IPS-NIHi7 (cell line): Measurements from ENCODE around the gene CD44.

Experiments
- DNase-seq: peaks from one replicate; pipeline ENCODE4 v3.0.0; 2012; ENCODE audit warnings: mixed read lengths; ENCODE audit errors: extremely low spot score

CD44 gene

GRCh38 chr11:35262056-35262455, 123.1 kb downstream of the CD44 start:
- DNase-seq = no peak

DNA sequence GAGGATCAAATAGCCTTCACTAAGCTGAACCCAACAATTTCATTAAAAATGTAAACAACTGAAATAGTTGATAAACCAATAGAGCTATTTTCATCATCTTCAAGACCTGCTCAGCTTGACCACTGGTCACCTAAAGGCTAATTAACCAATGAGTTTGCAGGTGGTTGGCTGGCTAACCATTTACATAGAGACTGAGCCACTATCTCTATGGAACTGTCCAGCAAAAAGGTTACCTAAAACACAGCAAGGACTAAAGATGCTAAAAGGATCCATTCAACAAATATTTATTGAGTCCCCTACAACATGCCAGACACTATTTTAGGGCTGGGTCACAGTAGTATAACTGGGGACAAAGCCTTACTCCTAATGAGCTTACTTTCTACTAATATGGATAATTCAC, 123.8 kb downstream of the CD44 start:
- DNase-seq = no peak

DNA sequence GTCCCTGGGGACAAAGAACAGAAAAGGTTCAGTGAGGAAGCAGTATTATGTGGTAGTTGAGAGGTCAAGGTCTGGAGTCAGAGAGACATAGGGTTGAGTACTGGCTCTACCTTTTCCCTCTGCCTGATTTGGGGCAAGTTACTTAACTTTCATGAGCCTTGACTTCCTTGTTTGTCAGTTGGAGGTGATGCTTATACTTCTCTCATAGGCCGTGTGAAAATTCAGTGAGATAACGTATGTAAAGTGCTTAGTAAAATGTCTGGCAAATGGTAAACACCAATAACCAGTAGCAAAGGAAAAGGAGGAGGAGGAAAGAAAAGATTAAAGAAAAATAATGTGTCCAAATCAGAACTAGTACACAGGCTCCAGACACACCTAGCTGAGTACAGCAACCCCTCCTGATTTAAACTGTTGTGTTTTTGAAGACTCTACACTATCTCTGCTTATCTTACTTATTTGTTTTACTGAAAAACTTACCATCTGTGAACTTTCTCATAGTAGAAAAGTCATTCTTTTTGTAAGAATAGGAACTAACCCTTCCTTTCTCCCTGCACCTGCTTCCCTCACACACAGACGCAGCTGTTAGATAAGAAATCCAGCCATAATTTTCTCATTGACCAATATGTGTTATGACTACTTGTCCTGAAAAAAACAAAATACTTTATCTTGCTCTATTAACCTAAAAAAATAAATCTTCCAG, 126.9 kb downstream of the CD44 start:
- no peak for DNase-seq

GRCh38 chr11:35267504-35267903, 128.5 kb downstream of the CD44 start:
- DNase-seq = no peak

DNA sequence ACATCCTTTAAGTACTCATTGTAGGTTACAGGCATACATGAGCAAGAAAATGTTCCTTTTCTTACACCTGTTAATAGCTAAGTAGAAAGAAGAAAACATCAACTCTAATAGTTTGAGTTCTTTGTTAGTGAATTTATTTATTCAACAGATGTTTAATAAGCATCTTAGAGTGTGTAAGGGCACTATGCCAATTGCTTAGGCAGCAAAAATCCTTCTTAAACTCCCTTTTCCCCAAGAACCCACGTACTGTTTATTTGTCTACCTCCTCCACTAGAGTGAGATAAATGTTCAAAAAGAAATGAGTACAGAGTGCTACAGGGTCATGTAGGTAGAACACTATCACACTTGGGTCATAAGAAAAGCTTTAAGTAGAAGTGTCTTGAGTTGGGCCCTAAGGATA, 131.4 kb downstream of the CD44 start:
- DNase-seq = no peak

- no peak for DNase-seq
These were observed 132.1 kb downstream of the CD44 start for GRCh38 chr11:35271031-35271430.

DNA sequence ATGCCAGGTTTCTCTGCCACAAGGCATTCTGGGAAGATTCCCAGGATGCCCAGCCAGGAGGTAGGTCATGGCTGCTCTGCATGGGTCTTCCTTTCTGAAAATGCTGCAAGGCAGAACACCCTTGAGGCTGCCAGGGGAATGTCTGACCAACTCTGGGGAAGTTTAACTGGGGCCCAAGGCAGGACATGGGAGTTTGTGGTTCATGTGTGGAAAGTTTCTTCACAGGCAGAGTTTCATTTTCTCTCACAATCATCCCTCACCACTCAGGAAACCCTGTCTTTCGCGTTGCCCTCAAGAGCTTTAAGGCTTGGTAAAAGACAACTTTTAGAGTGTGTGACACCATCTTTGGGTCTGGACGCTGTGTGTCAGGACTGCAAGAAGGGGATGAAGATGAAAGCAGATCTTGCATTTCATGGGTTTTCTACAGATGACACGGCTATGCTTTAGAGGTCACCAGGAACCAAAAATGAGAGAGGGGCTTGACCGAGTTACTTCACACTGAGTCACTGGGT, 133.5 kb downstream of the CD44 start:
- no peak for DNase-seq

DNA sequence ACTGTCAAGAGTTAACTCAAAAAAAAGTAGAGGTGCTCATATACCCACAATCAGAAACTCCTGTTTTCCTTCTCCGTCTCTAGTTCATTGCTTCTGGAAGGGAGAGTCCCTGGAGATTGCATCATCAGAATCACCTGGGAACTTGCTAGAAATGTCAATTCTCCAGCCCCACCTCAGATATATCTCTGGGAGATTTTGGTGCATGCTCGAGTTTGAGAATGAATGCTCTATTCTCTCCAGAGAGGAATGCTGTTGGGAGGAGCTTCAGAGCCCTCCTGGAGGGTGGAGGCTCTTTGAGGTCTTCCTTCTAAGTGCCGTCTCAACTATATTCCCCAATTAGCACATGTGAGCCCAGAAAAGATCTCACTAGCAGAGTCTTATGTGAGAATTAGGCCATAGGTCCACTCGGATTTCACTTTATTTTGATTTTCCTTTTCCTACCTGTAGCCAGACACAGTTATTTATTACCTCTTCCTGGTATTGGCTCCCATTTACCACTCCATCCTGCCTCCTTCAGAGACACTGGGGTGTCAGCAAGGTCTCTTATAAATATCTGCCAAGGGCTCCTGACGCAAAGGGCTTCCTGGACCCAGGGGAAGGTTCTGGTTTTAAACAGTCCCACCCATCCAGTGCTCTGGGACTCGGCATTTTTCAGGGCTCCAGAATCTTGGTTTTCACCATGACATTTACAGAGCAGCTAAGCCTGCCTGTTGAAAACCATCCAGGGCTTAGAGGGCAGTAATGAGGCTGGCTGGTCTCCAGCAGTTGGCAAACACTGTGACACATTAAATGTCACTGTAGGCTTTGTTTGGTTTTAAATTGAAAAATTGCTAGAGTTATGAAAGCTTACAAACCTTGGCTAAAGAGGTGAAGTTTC, 136.2 kb downstream of the CD44 start:
- DNase-seq = peak; percentile 20

DNA sequence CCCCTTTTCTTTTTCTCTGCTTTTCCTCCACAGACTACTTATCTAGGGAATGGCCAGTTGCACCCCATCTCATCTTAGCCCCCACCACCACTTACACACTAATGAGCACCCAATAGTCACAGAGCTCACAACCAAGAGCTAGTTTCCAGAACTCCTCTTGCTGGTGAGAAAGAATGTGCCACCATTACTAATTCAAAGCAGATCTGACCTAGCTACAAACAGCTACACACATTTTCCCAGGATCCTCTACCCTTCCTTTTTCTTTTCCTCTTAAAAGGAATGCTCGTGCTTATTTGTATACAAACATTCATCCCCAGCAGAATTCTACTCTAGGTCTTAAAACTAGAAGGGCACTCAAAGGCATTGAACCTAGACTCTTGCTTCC, 136.8 kb downstream of the CD44 start:
- no peak for DNase-seq

DNA sequence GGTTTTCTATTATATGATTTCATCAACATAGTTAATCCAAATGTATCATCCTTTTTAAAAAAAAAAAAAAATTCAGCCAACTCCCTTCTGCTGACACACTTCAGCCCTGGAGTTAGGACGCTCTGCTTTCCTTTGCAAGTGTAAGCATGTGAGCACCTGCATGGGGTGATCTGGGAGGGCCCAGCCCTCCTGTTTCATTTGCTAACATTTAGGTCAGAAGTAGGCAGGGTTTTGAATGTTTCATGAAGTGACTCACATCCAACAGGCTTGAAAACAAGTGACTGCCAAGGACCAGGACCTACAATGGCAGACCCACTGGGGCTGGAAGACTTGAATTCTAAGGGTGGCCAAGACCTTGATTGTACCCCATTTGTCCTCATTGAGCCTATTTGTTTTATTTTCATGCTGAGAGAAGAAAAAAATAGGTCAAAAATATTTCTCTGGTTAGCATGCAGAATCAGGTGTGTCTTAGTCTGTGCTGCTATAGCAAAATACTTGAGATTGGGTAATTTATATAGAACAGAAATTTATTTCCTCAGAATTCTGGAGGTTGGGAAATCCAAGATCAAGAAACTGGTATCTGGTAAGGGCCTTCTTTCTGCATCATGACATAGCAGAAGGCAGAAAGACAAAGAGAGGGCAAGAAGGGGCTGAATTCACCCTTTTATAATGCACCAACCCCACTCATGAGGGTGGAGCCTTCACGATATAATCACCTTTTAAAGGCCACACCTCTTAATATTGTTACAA, 137.6 kb downstream of the CD44 start:
- peak; percentile 21 for DNase-seq

DNA sequence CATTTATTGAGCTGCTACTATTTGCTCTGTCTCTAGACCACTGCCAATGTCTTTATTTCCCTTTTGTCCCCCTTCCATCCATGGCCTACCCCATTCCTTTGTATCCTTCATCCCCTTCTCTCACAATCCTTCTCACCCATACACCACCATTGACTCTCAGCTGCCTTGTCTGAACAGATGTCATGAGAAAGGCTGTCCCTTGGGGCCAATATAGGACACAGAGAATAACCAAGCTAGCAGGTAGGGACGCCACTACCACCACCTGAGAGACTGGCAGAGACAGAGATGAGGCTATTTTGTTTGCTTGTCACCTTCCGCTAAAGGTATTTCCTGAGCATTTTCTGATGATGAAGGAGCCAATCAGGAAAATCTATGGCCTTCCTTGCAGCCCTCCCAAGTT, 138.9 kb downstream of the CD44 start:
- DNase-seq = no peak

DNA sequence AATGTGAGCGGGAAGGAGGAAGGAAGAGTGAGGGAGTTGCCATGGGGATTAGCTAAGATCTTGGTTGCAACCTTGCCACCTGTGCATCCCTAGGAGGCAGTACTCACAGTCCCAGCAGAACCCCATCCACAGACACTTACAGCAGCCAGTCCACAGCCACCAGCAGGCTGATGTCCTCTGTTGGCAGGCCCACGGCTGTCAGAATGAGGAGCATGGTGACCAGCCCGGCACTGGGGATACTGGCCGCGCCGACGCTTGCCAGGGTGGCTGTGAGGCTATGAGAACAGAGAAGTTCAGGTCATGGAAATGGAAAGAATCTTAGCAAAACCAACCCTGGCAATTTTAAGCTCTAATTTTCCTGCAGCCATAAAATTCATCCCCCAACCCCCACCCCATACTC, 141.8 kb downstream of the CD44 start:
- no peak for DNase-seq

DNA sequence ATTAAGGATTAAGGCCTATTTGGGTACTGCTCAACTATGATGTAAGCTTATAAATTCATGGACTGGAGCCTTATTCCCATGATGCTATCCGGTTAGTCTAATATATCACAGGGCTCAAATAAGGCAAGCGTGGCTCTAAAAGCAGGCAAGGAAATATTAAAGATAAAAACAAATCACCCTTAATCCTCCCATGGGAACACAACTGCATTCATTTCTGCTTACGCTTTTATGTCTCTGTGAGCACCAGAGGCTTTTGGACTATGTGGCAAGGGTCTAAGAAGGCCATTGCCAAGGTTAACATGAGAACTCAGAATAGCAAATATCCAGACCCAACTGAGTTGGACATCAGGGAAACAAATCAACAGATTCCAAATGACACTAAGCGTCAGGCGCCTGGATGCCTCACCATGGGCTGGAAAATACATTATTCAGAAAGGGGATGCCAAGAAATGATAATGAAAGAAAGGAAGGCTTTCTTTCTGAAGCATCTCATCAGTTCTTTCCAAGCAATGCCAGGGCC, 142.3 kb downstream of the CD44 start:
- DNase-seq = no peak
